Loucy (cell line): ENCODE results near the gene ABTB2.

ENCODE experiments used
- H2AFZ ChIP-seq: fragments of 200-600 bp; sonication (generic); 2 replicates; pipeline ENCODE4 v1.6.0; 2016; ENCODE audit warnings: antibody characterized with exemption, mild to moderate bottlenecking, low read length, moderate library complexity
- H3F3A ChIP-seq: fragments of 200-600 bp; 2 replicates; pipeline ENCODE4 v1.6.0; 2016; ENCODE audit warnings: antibody characterized with exemption, low read depth, mild to moderate bottlenecking
- H3K27me3 ChIP-seq: fragments of 200-600 bp; sonication (generic); 2 replicates; pipeline ENCODE4 v1.6.1; 2014; ENCODE audit warnings: low read length, mild to moderate bottlenecking; ENCODE audit not compliant: insufficient read depth, poor library complexity, severe bottlenecking
- H3K36me3 ChIP-seq: fragments of 200-600 bp; sonication (generic); 2 replicates; pipeline ENCODE4 v1.6.1; 2016; ENCODE audit warnings: low read length; ENCODE audit not compliant: insufficient read depth
- H3K4me1 ChIP-seq: fragments of 200-600 bp; sonication (generic); 2 replicates; pipeline ENCODE4 v1.5.1; 2014; ENCODE audit warnings: low read length, mild to moderate bottlenecking; ENCODE audit not compliant: insufficient read depth, poor library complexity, severe bottlenecking
- H3K4me2 ChIP-seq: fragments of 200-600 bp; sonication (generic); 2 replicates; pipeline ENCODE4 v1.6.0; 2014; ENCODE audit warnings: antibody characterized with exemption, low read length, low read depth, mild to moderate bottlenecking; ENCODE audit not compliant: poor library complexity, severe bottlenecking
- H3K4me3 ChIP-seq: fragments of 200-600 bp; sonication (generic); 2 replicates; pipeline ENCODE4 v1.5.1; 2014; ENCODE audit warnings: low read length, mild to moderate bottlenecking, mixed read lengths; ENCODE audit not compliant: poor library complexity, severe bottlenecking
- H3K79me2 ChIP-seq: fragments of 200-600 bp; sonication (generic); 2 replicates; pipeline ENCODE4 v1.6.1; 2014; ENCODE audit warnings: low read length; ENCODE audit not compliant: insufficient read depth
- H3K9ac ChIP-seq: fragments of 200-600 bp; sonication (generic); 2 replicates; pipeline ENCODE4 v1.6.0; 2014; ENCODE audit warnings: mild to moderate bottlenecking, low read depth, low read length, moderate library complexity; ENCODE audit not compliant: poor library complexity, severe bottlenecking
- H3K9me2 ChIP-seq: fragments of 200-600 bp; sonication (generic); replicated peaks from 2 replicates; pipeline ENCODE4 v1.6.1; 2016; ENCODE audit warnings: low read depth, low read length, mixed read lengths
- H3K9me3 ChIP-seq: fragments of 200-600 bp; sonication (generic); 2 replicates; pipeline ENCODE4 v1.6.1; 2014; ENCODE audit warnings: mild to moderate bottlenecking, antibody characterized with exemption, low read length, low read depth; ENCODE audit not compliant: insufficient read depth
- H4K20me1 ChIP-seq: fragments of 200-600 bp; sonication (generic); 2 replicates; pipeline ENCODE4 v1.6.0; 2014; ENCODE audit warnings: antibody characterized with exemption, low read length, mild to moderate bottlenecking; ENCODE audit not compliant: insufficient read depth, poor library complexity, severe bottlenecking
- CTCF ChIP-seq: fragments of 200-600 bp; sonication (generic); conservative IDR thresholded peaks from 2 replicates; pipeline ENCODE4 v1.5.1; 2014; ENCODE audit warnings: mild to moderate bottlenecking, antibody characterized with exemption, low read length
- EZH2phosphoT487 ChIP-seq: fragments of 200-600 bp; IDR thresholded peaks from 2 replicates; pipeline ENCODE4 v1.6.1; 2018; ENCODE audit warnings: antibody characterized with exemption, mild to moderate bottlenecking, moderate library complexity, borderline replicate concordance

The ABTB2 gene

DNA sequence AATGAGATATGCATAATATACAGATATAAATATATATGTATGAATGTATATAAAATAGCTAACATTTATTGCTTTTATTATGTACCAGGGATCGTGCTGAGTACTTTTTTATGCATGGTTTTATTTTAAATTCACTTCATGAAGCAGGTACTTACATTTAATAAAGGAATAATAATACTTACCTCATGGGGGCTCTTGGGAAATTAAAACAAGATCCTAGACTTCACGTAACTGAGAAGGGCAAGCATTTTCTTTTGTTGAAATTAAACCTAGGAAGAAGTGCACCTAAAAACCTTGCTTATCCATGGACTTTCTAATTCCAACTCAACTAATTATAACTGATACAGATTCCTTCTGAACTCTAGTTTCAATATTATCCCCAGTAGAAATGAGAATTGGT lies 40.0 kb upstream of the ABTB2 start:
- H3K36me3 ChIP-seq: no peaks in the 10 kb centered on the region
- TF ChIP-seq EZH2phosphoT487 (no peak), CTCF (no peak)

DNA sequence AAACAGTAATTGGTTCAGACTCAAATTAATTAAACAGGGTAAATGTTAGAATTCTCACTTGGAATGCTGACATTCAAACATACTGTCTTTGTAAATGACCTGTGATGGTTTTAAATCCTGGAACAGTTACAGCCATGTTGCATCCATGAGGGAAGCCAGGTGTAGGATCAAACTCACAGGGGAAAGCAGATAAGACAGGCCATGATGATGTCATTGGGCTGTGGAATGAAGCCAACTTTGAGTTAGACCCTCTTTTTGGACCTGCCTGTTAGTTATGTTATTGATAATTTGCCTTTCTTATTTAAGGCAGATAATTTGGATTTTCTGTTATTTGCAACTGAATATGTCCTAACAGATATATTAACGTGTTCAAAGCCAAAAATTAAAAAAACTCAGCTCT lies 39.3 kb upstream of the ABTB2 start:
- no peaks in the 10 kb centered on the region for H4K20me1 ChIP-seq

More for the DNA sequence above, 40.0 kb upstream of the ABTB2 start:
- Histone ChIP-seq H3K4me1 (no peaks in the 10 kb centered on the region), H3K9me2 (no peaks in the 10 kb centered on the region), H3F3A (no peaks in the 10 kb centered on the region), H3K27me3 (no peaks in the 10 kb centered on the region), H3K4me2 (no peak overlapping the region), H3K4me3 (no peak overlapping the region), H3K79me2 (no peaks in the 10 kb centered on the region), H3K9me3 (peaks cover 20% of the 10 kb centered on the region; the same call in 1 of the 2 replicates), H3K9ac (no peak overlapping the region), H4K20me1 (no peaks in the 10 kb centered on the region), H2AFZ (no peak overlapping the region)

GRCh38 chr11:34395916-34396550 lies 38.2 kb upstream of the ABTB2 start:
- Histone ChIP-seq H3K4me3 (no peak overlapping the region), H3K9me2 (no peaks in the 10 kb centered on the region), H2AFZ (no peak overlapping the region), H3K27me3 (no peaks in the 10 kb centered on the region), H3F3A (no peaks in the 10 kb centered on the region), H3K4me1 (no peaks in the 10 kb centered on the region), H3K79me2 (no peaks in the 10 kb centered on the region), H3K9ac (no peak overlapping the region), H4K20me1 (no peaks in the 10 kb centered on the region), H3K36me3 (no peaks in the 10 kb centered on the region), H3K4me2 (no peak overlapping the region), H3K9me3 (peaks cover 22% of the 10 kb centered on the region; the same call in 1 of the 2 replicates)
- TF ChIP-seq EZH2phosphoT487: no peak
- no peak for TF ChIP-seq CTCF

More for the DNA sequence above, 39.3 kb upstream of the ABTB2 start:
- Histone ChIP-seq H3K79me2 (no peaks in the 10 kb centered on the region), H3K4me3 (no peak overlapping the region), H3K9ac (no peak overlapping the region), H3K27me3 (no peaks in the 10 kb centered on the region), H3K9me3 (peaks cover 22% of the 10 kb centered on the region; the same call in 1 of the 2 replicates), H3K9me2 (no peaks in the 10 kb centered on the region), H3F3A (no peaks in the 10 kb centered on the region), H2AFZ (no peak overlapping the region), H3K36me3 (no peaks in the 10 kb centered on the region), H3K4me1 (no peaks in the 10 kb centered on the region), H3K4me2 (no peak overlapping the region)
- TF ChIP-seq EZH2phosphoT487 (no peak), CTCF (no peak)
